ENCODE data around the gene SPSB3.

Gene SPSB3

GRCh38 chr16:1773703-1774447 lies 8.5 kb downstream of the SPSB3 start:
- no peak for DNase-seq

GRCh38 chr16:1772908-1773702 lies 9.3 kb downstream of the SPSB3 start, which contains the start of gene MRPS34:
TSS of gene MRPS34 (minus strand) at chr16:1773134. CDS start at chr16:1773119, 15 bp downstream.
- DNase-seq: peak; percentile 78 to 80

DNA sequence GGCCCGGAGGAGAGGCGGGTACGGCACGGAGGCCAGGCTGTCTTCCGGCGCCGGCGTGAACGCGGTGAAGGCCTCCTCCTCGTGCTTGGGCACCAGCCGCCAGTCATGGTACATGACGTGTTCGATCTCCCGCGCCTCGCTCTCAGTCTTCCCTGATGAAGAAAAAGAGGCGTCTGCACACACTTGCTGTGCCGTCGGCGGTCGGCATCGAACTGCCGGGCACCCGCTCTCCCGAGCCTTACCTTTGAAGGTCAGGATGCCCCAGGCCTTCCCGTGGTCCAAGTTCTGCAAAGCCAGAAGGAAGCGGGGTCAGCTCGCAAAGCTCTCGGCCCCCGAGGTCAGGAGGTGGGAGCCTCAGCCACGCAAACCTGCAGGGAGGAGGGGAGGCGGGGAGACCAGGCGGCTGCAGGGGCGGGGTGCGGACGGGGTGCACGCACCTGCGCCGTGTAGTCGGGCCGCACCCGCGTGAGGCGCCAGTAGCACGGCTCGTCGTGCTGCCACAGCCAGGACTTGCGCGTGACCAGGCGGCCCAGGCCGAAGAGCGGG lies 9.9 kb downstream of the SPSB3 start, which contains the start of gene EME2:
TSS of gene EME2 (plus strand) at position 449 of the 546 bp plus-strand sequence. CDS start 418 bp downstream, outside the sequence.
- peak; percentile 40 to 50 for DNase-seq

GRCh38 chr16:1771864-1772361 lies 10.5 kb downstream of the SPSB3 start:
- no peak for DNase-seq

GRCh38 chr16:1771188-1771863 lies 11.0 kb downstream of the SPSB3 start, which contains the start of gene NME3:
TSS of gene NME3 (minus strand) at chr16:1771543. CDS start at chr16:1771534, 9 bp downstream.
- DNase-seq: peak; percentile 74 to 80

GRCh38 chr16:1770328-1771187 lies 11.8 kb downstream of the SPSB3 start:
- peak; percentile 33 to 47 for DNase-seq

DNA sequence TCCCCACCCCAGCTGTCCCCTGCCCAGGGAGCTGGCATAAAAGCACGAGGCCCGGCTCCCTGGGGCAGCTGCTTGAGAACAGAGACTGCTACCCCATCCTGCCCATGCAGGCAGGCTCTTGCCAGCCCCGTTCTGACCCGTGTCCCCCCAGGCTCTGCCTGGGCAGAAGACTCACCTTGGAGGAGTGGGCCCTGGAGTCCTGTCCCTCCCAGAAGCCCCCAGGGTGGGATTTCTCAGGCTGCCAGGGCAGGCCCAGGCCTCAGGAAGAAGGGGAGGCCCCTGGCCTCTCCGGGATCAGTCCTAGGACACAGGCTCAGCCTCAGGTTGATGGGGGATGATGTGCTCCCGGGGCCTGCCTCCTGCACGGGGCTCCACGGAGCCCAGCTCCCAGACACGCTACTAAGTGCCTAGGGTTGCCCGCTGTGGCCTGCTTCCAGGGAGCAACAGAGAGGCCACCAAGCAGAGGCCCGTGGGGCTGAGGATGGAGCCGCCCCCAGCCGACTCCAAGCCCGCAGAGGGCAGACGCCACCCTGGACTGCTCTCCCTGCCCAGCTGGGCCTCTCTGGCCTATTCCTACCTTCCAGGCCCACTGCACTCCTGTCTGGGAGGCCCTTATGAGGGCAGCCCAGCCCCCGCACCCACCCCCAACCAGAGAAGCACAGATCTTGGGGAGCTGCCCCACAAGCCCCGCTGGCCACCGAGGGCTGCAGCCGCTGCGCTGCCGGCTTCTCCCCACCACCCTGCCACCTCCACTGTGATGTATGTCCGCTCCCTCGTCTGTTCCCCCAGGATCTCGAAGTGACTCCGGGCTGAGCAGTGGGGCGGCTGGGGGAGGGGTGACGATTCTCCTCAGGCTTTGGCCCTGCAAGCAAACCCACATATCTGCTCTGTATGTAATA lies 12.7 kb downstream of the SPSB3 start:
- DNase-seq: no peak

GRCh38 chr16:1768767-1769401 lies 13.5 kb downstream of the SPSB3 start:
- DNase-seq: no peak

- DNase-seq: no peak
Observed at GRCh38 chr16:1768061-1768766, 14.2 kb downstream of the SPSB3 start.

DNA sequence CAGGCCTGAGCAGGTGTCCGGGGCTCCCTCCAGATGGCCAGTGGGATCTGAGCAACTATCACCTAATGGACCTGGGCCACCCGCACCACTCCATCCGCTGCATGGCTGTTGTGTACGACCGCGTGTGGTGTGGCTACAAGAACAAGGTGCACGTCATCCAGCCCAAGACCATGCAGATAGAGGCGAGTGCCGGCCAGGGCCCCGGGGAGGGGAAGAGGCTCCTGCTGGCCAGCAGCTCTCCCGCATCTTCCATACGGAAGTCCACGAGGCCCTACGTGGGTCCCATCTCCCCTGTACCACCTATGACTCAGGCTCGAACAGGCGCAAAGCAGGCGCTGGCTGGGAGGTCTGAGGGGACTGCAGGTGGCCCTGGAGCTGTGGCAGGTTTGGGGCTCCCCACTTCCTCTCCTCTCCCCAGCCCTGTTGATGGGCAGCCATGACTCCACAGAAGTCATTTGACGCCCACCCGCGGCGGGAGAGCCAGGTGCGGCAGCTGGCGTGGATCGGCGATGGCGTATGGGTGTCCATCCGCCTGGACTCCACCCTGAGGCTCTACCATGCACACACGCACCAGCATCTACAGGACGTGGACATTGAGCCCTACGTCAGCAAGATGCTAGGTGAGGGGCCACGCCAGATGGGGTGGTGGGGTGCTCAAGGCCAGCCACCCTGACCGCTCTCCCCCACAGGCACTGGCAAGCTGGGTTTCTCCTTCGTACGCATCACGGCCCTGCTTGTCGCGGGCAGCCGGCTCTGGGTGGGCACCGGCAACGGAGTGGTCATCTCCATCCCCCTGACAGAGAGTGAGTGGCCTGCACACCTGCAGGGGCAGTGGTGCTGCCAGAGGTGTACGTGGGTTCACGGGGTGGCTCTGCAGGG lies 15.0 kb downstream of the SPSB3 start:
- DNase-seq: no peak

DNA sequence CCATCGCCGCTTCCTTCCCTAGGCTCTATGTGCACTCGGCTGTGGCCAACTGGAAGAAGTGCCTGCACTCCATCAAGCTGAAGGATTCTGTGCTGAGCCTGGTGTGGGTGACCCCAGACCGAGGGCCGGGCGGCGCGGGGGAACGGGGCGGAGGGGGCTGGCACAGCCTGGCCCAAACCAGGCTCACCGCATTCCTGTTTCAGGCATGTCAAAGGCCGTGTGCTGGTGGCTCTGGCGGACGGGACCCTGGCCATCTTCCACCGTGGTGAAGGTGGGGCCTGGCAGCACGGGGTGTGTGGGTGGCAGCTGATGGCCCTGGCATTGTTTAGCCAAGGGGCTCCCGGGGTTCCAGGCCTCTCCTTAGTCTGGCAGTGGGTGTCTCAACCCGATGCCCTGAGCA lies 15.7 kb downstream of the SPSB3 start:
- no peak for DNase-seq

- DNase-seq: no peak
Observed at GRCh38 chr16:1766231-1766630, 16.1 kb downstream of the SPSB3 start.

- no peak for DNase-seq
Observed at GRCh38 chr16:1765826-1766225, 16.5 kb downstream of the SPSB3 start.

- no peak for DNase-seq
Observed at GRCh38 chr16:1764971-1765370, 17.4 kb downstream of the SPSB3 start.

DNA sequence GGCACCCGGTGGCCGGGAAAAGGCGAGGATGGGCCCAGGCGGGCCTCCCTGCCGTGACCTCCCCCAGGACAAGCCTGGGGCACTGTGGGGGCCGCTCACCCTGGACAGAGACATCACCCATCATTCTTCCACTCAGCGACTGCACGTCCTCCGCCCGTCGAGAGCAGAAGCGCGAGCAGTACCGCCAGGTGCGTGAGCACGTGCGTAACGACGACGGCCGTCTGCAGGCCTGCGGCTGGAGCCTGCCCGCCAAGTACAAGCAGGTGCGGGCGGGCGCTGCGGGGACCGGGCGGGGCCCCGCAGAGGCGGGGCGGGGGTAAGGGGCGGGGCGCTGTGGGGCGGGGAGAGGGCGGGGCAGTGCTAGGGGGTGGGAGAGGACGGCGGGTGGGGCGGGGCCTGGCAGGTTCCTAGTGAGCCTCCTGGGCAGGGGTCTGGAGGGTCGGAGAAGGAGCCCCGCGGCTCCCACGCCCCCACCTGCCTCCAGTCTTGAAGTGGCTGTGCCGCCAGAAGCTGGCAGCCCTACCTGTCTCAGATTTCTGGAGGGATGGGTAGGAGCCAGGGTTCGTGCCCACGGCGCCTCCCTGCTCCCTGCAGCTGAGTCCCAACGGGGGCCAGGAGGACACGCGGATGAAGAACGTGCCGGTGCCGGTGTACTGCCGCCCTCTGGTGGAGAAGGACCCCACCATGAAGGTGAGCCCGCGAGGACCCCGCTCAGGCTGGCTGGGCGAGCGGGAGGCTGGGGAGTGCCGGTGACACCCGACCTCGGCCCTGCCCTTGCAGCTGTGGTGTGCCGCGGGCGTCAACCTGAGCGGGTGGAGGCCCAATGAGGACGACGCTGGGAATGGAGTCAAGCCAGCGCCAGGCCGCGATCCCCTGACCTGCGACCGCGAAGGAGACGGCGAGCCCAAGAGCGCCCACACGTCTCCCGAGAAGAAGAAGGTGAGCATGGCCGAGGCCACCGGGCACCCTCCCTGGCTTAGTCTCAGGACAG lies 18.6 kb downstream of the SPSB3 start:
- no peak for DNase-seq

- DNase-seq: no peak
Observed at GRCh38 chr16:1762879-1763520, 19.4 kb downstream of the SPSB3 start.

All from stimulated activated CD4-positive, alpha-beta T cell treated with anti-CD3 and anti-CD28 coated beads, Interleukin-2, amount 100 ng/mL, for 48 hours (primary cell).